Right lobe of liver (tissue), 6 donors: ENCODE results near the gene KPNB1. TPM values are rescaled to one million over a fixed set of nuclear protein-coding genes. Genes with fewer than 3 reads are reported as not detected.

ENCODE experiments used
- ATAC-seq, 4 donors: fragments of 200-7000 bp; cut with Tn5 transposase; one replicate each; pipeline ENCODE4 v1.9.1; 2020; ENCODE audit warnings: mild to moderate bottlenecking in 4 of 4, moderate library complexity in 4 of 4
- DNase-seq, 3 donors: peaks; one replicate each; pipeline ENCODE4 v3.0.0-alpha.2; 2020
- H3K27ac ChIP-seq, 3 donors: fragments of 200-600 bp; one replicate each; pipeline ENCODE4 v1.8.0; 2022
- H3K27me3 ChIP-seq, 2 donors: fragments of 200-600 bp; one replicate each; pipeline ENCODE4 v1.8.0; 2022
- H3K36me3 ChIP-seq, 4 donors: fragments of 200-600 bp; sonication (generic) in 1 of 4; one replicate each; pipeline versions ENCODE4 v1.5.1 to v1.8.0; 2017 to 2022; ENCODE audit warnings: control low read depth in 1 of 4
- H3K4me1 ChIP-seq, 4 donors: fragments of 200-600 bp; sonication (generic) in 1 of 4; one replicate each; pipeline versions ENCODE4 v1.5.1 to v1.8.0; 2017 to 2022; ENCODE audit warnings: control low read depth in 1 of 4
- H3K4me3 ChIP-seq, 3 donors: fragments of 200-600 bp; one replicate each; pipeline ENCODE4 v1.8.0; 2022
- H3K9me3 ChIP-seq, 4 donors: fragments of 200-600 bp; sonication (generic) in 1 of 4; one replicate each; pipeline versions ENCODE4 v1.5.1 to v1.8.0; 2017 to 2022; ENCODE audit warnings: control low read depth in 1 of 4
- CTCF ChIP-seq, 4 donors: fragments of 200-600 bp in 3 of 4; fragments of 450-650 bp in 1 of 4; IDR thresholded peaks; one replicate each; pipeline versions ENCODE4 v1.5.1 to v1.8.0; 2016 to 2022; ENCODE audit warnings: antibody characterized with exemption in 4 of 4, mild to moderate bottlenecking in 2 of 4
- POLR2A ChIP-seq: fragments of 450-650 bp; IDR thresholded peaks from one replicate; pipeline ENCODE4 v1.6.1; 2017; ENCODE audit warnings: antibody characterized with exemption, mild to moderate bottlenecking
- WGBS: methylation state at CpG from one replicate; pipeline ENCODE4 v1.1.6; 2018; ENCODE audit warnings: low coverage, low lambda C conversion rate; ENCODE audit not compliant: insufficient coverage; ENCODE audit errors: missing lambda C conversion rate; 5-methylcytosine and 5-hydroxymethylcytosine counted together
- intact Hi-C, 2 donors: fragments of 100-400 bp; cut with DNase I; formaldehyde crosslinking; loops; one replicate each; pipeline versions ENCODE4 v1.11.2 to v1.14.1; 2022
- total RNA-seq, 6 experiments: library from RNA; depleted of rRNA in 2 of 6; stranded (reverse); fragments of >200 nt in 2 of 6; fragmentation: NEBNext Ultra II Directional in 3 of 6; extraction: Animal tissue kit (Norgen Biotek cat#: 25700) in 3 of 6; gene quantifications; one replicate each; pipeline versions ENCODE4 v1.1.0 to v1.2.4, GENCODE V29; 2016 to 2023
- donor health status: DM: no; HTN: yes; CAD: no.
- donor health status: DM: no; HTN: no; CAD: no.
- donor health status: DM: no; HTN: no; CAD: no.
- donor health status: DM: no; HTN: yes; CAD: no.
- donor health status: DM: no; HTN: yes; CAD: no.

KPNB1 gene
- total RNA-seq, 6 experiments from 2014 or later, result 80.8 to 104 (median 94.5) TPM

- Histone ChIP-seq H3K27ac (no peak overlapping the region), H3K4me3 (no peak overlapping the region), H3K27me3 (no peaks in the 10 kb centered on the region), H3K4me1 (peaks cover 0 to 6% (median 0%) of the 10 kb centered on the region in 4 donors), H3K36me3 (no peaks in the 10 kb centered on the region), H3K9me3 (no peaks in the 10 kb centered on the region)
- DNase-seq, result no peak
- intact Hi-C loops, result no loop called here
- 79% methylated on average over 3 of the region's 6 CpGs for WGBS
- TF ChIP-seq POLR2A (no peak), CTCF (IDR thresholded peaks at IDR 0.05) (no peak)
- no peak for ATAC-seq
These were observed 65.2 kb downstream of the KPNB1 start for GRCh38 chr17:47714773-47715396.

- intact Hi-C loops, result no loop called here
- no peak for DNase-seq
- Histone ChIP-seq H3K4me1 (peaks cover 0 to 6% (median 0%) of the 10 kb centered on the region in 4 donors), H3K9me3 (no peaks in the 10 kb centered on the region), H3K27ac (no peak overlapping the region), H3K27me3 (peaks cover 0 to 6% of the 10 kb centered on the region in 2 donors), H3K4me3 (no peak overlapping the region), H3K36me3 (no peaks in the 10 kb centered on the region)
- no peak for ATAC-seq
- TF ChIP-seq POLR2A, result no peak
- TF ChIP-seq CTCF (IDR thresholded peaks at IDR 0.05), result no peak
- 38% methylated on average over 5 of the region's 10 CpGs for WGBS
These were observed 66.1 kb downstream of the KPNB1 start for GRCh38 chr17:47715669-47716325.

GRCh38 chr17:47716375-47716774 is 66.7 kb downstream of the KPNB1 start:
- DNase-seq, result no peak
- peaks cover 0 to 8% of the 10 kb centered on the region in 2 donors for H3K27me3 ChIP-seq

GRCh38 chr17:47717261-47717697 is 67.6 kb downstream of the KPNB1 start:
- H3K4me3 ChIP-seq, result no peak overlapping the region
- no CpG with 5 or more reads among the region's 2 CpGs for WGBS
- intact Hi-C loops, result no loop called here
- peaks cover 0 to under 1% (median 0%) of the 10 kb centered on the region in 4 donors for H3K4me1 ChIP-seq
- peak; percentile 7 to 27 (median 18) for ATAC-seq
- TF ChIP-seq POLR2A, result no peak
- peak; percentile 12 to 29 (median 24) for TF ChIP-seq CTCF (IDR thresholded peaks at IDR 0.05)
- H3K9me3 ChIP-seq, result no peaks in the 10 kb centered on the region
- no peak for DNase-seq
- H3K27me3 ChIP-seq, result peaks cover 0 to 17% of the 10 kb centered on the region in 2 donors
- H3K27ac ChIP-seq, result no peak overlapping the region
- H3K36me3 ChIP-seq, result no peaks in the 10 kb centered on the region

More at GRCh38 chr17:47716375-47716774, 66.7 kb downstream of the KPNB1 start:
- no peak for ATAC-seq
- no peak overlapping the region for H3K4me3 ChIP-seq
- no peak overlapping the region for H3K27ac ChIP-seq
- TF ChIP-seq CTCF (IDR thresholded peaks at IDR 0.05), result no peak
- TF ChIP-seq POLR2A, result no peak
- H3K4me1 ChIP-seq, result peaks cover 0 to 6% (median 0%) of the 10 kb centered on the region in 4 donors
- no peaks in the 10 kb centered on the region for H3K9me3 ChIP-seq
- H3K36me3 ChIP-seq, result no peaks in the 10 kb centered on the region
- 67% methylated on average over 2 of the region's 3 CpGs for WGBS
- intact Hi-C loops, result no loop called here
